Thoracic aorta (tissue), 2 donors: ENCODE data around the gene EID1. TPM values are rescaled to one million over a fixed set of nuclear protein-coding genes. Genes with fewer than 3 reads are reported as not detected.

Experiments
- ATAC-seq: fragments of 150-250 bp; one replicate; pipeline ENCODE4 v1.8.0; 2017; ENCODE audit warnings: low read depth; ENCODE audit not compliant: insufficient number of reproducible peaks, low FRiP score
- DNase-seq: peaks from one replicate; pipeline ENCODE4 v3.0.0-alpha.2; 2020; ENCODE audit warnings: low spot score
- H3K27ac ChIP-seq, 2 donors: fragments of 200-600 bp; sonication (generic); 1 replicate in 1 of 2; 2 replicates in 1 of 2; pipeline ENCODE4 v1.5.1; 2016; ENCODE audit warnings: mild to moderate bottlenecking in 2 of 2, moderate library complexity in 2 of 2
- H3K27me3 ChIP-seq: fragments of 200-600 bp; sonication (generic); replicated peaks from 2 replicates; pipeline ENCODE4 v1.6.0; 2016; ENCODE audit warnings: mild to moderate bottlenecking; ENCODE audit not compliant: insufficient read depth
- H3K36me3 ChIP-seq: fragments of 200-600 bp; sonication (generic); one replicate; pipeline ENCODE4 v1.5.1; 2016
- H3K4me1 ChIP-seq, 2 donors: fragments of 200-600 bp; sonication (generic); 1 replicate in 1 of 2; 2 replicates in 1 of 2; pipeline versions ENCODE4 v1.5.1 to v1.6.0; 2016; ENCODE audit warnings: low read depth in 2 of 2, mild to moderate bottlenecking in 1 of 2; ENCODE audit not compliant: control insufficient read depth in 1 of 2
- H3K4me3 ChIP-seq: fragments of 200-600 bp; sonication (generic); 2 replicates; pipeline ENCODE4 v1.5.1; 2016; ENCODE audit warnings: mild to moderate bottlenecking
- H3K9me3 ChIP-seq: fragments of 200-600 bp; sonication (generic); 2 replicates; pipeline ENCODE4 v1.5.1; 2016
- CTCF ChIP-seq: fragments of 200-600 bp; sonication (generic); IDR thresholded peaks from one replicate; pipeline ENCODE4 v1.5.1; 2019; ENCODE audit warnings: antibody characterized with exemption
- total RNA-seq, 2 donors: library from RNA; depleted of rRNA; stranded (reverse); fragments of >200 nt; gene quantifications; one replicate each; pipeline versions ENCODE4 v1.1.0 to v1.2.3, GENCODE V29; 2016

Gene EID1
- total RNA-seq, 2 donors from 2014 or later = 212 to 227 TPM

GRCh38 chr15:48855501-48856440 lies 22.2 kb upstream of the EID1 start:
- H3K9me3 ChIP-seq = no peaks in the 10 kb centered on the region
- no peak for ATAC-seq

GRCh38 chr15:48856942-48857341 lies 21.0 kb upstream of the EID1 start:
- H3K4me1 ChIP-seq = peaks cover 0 to 10% of the 10 kb centered on the region in 2 donors
- H3K27ac ChIP-seq = no peak overlapping the region
- TF ChIP-seq CTCF = no peak

More at GRCh38 chr15:48855501-48856440, 22.2 kb upstream of the EID1 start:
- peak; percentile 22 for TF ChIP-seq CTCF
- Histone ChIP-seq H3K4me1 (peaks cover 0 to 10% of the 10 kb centered on the region in 2 donors), H3K4me3 (no peak overlapping the region), H3K27me3 (no peaks in the 10 kb centered on the region), H3K36me3 (no peaks in the 10 kb centered on the region), H3K27ac (no peak overlapping the region)
- no peak for DNase-seq

GRCh38 chr15:48858401-48858800 lies 19.5 kb upstream of the EID1 start:
- Histone ChIP-seq H3K27ac (no peak overlapping the region), H3K4me1 (peaks cover 0 to 10% of the 10 kb centered on the region in 2 donors), H3K4me3 (no peak overlapping the region), H3K36me3 (no peaks in the 10 kb centered on the region), H3K27me3 (no peaks in the 10 kb centered on the region), H3K9me3 (no peaks in the 10 kb centered on the region)
- DNase-seq = no peak
- TF ChIP-seq CTCF = no peak
- ATAC-seq = no peak

More at GRCh38 chr15:48856942-48857341, 21.0 kb upstream of the EID1 start:
- H3K4me3 ChIP-seq = no peak overlapping the region
- no peaks in the 10 kb centered on the region for H3K36me3 ChIP-seq
- ATAC-seq (no peak), DNase-seq (no peak)
- H3K27me3 ChIP-seq = no peaks in the 10 kb centered on the region
- H3K9me3 ChIP-seq = no peaks in the 10 kb centered on the region

GRCh38 chr15:48859426-48859825 lies 18.5 kb upstream of the EID1 start:
- TF ChIP-seq CTCF = no peak
- Histone ChIP-seq H3K4me1 (peaks cover 0 to 10% of the 10 kb centered on the region in 2 donors), H3K27me3 (no peaks in the 10 kb centered on the region), H3K36me3 (no peaks in the 10 kb centered on the region), H3K27ac (no peak overlapping the region), H3K4me3 (no peak overlapping the region), H3K9me3 (no peaks in the 10 kb centered on the region)
- DNase-seq = no peak
- no peak for ATAC-seq

- no peak for DNase-seq
- Histone ChIP-seq H3K27me3 (no peaks in the 10 kb centered on the region), H3K9me3 (no peaks in the 10 kb centered on the region), H3K4me3 (no peak overlapping the region), H3K27ac (no peak overlapping the region), H3K36me3 (no peaks in the 10 kb centered on the region), H3K4me1 (no peaks in the 10 kb centered on the region)
- ATAC-seq = no peak
- peak; percentile 86 for TF ChIP-seq CTCF
These were observed 16.0 kb upstream of the EID1 start for GRCh38 chr15:48861813-48862431.
